GM18526 (cell line): Measurements from ENCODE around the gene CEP192.

Experiments
- POLR2A ChIP-seq: IDR thresholded peaks from 3 replicates; pipeline ENCODE4 v1.6.1; 2011; ENCODE audit not compliant: insufficient read length; ENCODE audit errors: extremely low read depth

The CEP192 gene

DNA sequence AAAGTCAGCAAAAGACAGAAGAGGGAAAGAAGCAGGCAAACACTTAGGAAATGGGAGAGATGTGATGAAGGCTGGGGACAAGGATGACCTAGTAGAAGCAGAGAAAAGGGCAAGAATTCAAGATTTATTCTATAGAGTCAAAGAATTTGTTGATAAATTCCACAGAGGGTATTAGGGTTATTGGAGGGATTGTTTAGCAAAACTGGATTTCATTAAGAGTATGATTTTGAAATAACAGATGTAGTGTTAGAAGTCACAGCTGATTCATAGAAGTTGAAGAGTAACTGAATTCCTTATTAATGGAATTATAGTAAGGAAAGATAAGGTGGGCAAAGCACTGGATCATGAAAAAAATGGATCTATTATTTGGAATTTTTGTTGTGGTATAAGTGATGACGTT, 48.6 kb downstream of the CEP192 start:
- TF ChIP-seq POLR2A, result no peak

DNA sequence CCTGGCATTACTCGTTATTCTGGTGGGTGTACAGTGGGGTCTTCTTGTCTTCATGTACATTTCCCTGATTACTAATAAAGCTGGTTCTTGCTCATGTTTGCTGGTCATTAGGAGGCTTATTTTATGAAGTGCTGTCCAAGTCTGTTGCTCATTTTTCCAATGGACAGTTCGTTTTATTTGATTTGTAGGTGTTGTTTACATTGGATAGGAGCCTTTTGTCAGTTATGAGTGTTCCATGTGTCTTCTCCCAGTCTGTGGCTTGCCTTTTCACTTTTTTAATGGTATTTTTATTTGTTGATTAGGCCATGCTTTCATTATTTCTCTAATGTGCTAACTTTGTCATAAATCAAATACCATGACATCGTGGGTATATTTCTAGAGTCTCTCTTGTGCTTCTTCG, 51.9 kb downstream of the CEP192 start:
- no peak for TF ChIP-seq POLR2A

DNA sequence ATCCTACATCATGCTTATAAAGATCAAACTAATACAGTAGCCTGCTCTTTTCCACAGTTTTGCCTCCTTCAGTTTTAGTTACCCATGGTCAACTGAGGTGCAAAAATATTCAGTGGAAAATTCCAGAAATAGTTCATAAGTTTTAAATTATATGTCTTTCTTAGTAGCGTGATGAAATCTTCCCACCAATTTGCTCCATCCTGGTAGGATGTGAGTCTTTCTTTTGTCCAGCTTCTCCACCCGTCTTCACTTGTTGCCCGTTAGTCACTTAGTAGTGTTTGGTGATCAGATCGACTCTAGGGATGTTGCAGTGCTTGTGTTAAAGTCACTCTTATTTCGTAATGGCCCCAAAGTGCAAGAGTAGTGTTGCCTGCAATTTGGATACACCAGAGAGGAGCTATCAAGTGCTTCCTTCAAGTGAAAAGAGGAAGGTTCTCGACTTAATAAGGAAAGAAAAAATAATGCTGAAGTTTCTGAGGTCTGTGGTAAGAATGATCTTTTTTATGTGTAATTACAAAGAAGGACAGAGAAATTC, 57.0 kb downstream of the CEP192 start:
- no peak for TF ChIP-seq POLR2A

DNA sequence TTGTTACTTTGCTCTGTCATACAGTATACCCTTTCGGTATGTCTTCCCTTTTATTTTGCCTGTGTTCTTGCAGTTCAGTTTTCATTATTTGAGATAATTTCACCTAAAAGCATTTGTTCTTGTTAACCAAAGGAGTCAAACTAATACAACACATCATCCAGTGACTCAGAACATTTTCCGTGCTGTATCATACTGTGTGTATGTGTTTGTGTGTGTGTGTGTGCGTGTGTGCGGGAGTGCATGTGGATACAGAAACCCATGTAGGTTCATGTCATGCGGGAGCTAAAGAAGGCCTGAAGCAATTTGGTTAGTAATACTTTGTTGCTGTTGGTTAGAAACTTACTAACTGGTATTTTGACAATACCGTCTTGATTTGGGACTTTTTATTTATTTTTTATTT, 60.0 kb downstream of the CEP192 start:
- no peak for TF ChIP-seq POLR2A

DNA sequence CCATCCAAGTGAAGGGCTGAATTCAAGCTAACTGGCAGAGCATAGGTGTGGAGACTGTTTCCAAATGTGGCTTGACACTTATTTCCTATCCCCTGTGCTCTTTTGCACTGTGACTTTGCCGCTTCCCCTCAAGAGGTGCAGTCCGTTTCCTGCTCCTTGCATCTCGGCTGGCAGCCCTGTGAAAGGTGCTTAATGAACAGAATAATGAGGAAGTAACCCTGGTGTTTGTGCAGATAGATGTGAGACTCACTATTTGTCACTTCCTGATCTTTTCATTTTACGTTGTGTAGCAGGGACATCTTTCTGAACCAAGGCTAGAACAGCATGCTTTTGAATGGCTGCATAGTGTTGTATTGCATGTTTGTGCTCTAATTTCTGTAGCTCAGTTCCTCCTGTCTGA, 60.8 kb downstream of the CEP192 start:
- TF ChIP-seq POLR2A, result no peak

DNA sequence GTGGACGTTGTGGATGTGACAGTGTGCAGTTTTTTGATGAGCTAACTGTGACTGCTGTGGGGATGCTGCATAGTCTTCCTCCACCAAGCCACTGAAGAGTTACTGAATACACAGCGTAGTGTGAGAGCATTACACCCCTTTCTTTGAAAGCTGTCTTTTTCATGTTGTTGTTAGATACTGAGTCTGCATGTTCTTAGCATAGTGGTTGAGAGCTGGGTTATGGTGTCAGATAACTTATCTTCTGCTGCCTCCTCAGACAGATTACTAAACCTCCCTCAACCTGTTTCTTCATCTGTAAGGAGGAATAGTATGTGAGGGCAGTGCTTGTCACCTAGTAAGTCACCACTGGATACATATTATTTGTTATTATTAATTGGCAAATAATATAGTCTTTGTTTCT, 63.2 kb downstream of the CEP192 start:
- no peak for TF ChIP-seq POLR2A

DNA sequence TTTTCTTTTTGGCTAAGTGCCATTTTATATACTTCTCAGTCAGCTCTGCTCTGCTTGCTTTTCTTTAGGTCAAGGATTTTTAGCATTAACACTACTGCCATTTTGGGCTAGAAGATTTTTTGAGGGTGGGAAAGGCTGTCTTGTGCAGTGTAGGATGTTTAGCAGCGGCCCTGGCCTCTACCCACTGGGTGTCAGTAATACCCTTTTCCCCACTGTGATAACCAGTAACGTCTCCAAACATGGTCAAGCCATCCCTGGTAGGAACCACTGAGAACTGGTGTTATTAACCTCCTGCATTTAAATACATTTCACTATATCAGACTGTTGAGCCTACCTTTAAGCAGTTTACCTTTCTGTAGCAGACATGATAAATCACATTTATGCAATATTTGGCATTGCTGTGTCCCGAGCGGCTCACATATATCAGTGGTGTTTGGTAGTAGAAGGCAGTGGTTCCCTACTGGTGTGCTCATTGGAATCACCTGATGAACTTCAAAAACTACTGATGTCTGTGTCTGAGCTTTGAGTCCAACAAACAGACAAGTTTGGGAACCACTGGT, 70.5 kb downstream of the CEP192 start:
- no peak for TF ChIP-seq POLR2A

DNA sequence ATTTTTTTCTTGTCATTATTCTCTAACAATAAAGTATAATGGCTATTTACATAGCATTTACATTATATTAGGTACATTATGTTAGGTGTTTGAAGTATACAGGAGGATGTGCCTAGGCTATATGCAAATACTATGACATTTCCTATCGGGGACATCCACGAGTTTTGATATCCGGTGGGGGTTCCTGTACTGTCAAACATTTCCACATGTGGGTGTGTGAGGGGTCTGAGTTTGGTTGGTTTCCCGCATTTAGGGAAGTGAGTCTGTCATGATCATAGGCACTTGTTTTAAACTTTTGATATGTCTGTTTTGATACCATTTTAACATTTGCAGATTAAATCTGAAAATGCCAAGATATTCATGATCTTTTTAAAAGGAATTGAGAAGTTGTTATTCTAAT, 76.0 kb downstream of the CEP192 start:
- no peak for TF ChIP-seq POLR2A

DNA sequence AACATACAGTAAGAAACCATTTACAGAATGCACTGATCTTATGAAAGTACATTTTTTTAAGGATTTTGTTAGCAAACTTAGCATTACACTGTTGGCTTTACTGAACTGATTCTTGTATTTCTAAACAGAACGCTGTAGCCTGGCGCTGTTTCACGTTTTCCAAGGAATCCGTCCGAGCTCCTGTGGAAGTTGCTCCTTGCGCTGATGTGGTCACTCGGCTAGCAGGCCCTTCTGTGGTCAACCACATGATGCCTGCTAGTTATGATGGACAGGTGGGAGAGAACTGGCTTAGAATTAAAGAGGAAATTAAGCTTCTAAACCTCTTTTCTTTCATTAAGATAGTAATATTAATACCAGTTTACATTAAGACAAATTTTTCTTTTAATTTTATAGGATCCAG, 76.8 kb downstream of the CEP192 start:
- no peak for TF ChIP-seq POLR2A

DNA sequence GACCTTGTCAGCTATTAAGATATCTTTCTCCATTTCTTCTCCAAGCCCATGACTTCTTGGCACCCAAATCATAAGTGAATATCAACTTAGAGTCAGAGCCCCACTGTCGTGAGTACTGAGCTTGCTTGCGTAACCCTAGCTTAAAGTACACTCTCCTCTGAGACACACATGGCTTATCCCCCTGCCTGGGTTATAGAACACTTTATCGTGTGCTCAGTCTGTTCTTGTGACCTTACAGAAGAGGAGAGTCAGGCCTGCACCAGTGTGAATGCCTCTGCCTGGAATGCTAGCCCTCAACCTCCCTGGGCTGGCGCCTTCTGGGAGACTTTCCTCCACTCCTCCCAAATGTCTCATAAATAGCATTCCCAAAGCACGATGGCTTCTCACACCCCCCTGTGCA, 79.3 kb downstream of the CEP192 start:
- TF ChIP-seq POLR2A, result no peak

DNA sequence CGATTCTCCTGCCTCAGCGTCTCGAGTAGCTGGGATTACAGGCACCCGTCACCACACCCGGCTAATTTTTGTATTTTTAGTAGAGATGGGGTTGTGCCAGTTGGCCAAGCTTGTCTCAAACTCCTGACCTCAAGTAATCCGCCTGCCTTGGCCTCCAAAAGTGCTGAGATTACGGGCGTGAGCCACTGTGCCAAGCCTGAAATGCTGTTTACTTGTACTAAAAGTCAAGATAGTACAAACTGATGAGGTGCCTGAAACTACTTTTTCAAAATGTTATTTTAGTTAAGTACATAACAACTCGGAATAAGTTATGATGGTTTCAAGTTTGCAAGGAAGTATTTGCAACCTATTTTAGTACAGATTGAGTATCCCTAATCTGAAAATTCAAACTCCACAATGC, 85.7 kb downstream of the CEP192 start:
- no peak for TF ChIP-seq POLR2A

DNA sequence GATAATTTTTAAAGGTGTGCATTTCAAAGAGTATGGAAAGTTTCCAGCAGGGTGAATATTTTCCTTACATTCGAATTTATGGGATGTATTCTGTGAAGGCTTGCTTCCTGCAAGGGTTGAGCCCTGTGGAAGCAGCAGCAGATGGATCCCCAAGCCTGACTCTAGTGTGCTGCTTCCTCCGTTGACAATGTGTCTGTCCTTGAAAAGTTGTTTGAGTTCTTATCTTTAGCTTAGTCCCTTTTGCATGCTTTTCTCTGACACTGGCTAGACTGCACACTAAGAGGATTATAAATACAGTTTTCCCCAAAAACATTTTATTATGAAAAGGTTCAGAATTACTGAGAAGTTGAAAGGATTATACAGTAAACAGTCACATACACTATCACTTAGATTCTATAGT, 86.3 kb downstream of the CEP192 start:
- no peak for TF ChIP-seq POLR2A

DNA sequence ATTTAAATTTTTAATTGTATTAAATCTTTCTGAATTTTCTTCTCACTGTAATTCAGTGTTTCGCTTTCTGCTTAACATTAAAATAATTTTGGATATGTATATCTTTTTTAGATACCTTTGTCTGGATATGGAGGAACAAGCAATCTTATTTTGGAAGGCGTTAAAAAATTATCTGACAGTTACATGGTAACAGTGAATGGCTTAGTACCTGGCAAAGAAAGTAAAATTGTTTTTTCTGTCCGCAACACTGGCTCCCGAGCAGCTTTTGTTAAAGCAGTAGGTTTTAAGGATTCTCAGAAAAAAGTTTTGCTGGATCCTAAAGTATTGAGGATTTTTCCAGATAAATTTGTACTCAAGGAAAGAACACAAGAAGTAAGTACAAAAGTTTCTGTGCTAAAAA, 95.7 kb downstream of the CEP192 start:
- TF ChIP-seq POLR2A, result no peak

DNA sequence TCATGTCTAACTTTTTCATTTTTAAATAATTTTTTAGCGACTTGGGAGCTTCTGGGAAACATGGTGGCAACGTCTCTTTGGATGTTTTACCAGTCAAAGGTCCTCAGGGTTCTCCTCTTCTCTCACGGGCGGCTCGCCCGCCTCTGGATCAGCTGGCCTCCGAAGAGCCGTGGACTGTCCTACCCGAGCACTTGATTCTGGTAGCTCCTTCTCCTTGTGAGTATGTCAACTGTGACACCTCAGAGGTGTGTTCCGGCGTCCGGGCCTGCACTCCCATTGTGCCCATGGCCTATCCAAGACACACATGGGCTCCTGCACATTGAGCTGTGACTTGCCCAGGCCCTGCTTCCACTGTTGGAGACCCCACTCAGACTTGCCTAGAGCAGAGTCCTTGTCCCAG, 104.3 kb downstream of the CEP192 start:
- TF ChIP-seq POLR2A, result no peak

DNA sequence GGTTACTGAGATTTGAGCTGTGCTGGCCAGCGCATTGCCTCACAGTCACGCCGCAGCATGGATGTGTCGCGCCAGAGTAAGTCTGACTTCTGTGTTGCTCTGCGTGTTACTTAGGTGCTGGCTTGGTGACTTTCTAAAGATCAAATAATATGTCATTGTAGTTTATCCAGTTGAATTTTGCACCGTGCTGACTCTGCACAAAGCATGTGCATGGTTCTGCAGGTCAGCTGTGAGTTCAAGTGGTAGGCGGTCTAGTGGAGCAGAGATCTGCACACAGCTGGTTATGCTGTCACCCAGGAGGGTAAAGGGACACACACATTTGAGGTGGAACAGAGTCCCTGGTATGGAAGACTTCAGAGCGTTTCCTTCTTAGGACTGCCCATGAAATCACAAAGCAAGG, 105.1 kb downstream of the CEP192 start:
- no peak for TF ChIP-seq POLR2A

DNA sequence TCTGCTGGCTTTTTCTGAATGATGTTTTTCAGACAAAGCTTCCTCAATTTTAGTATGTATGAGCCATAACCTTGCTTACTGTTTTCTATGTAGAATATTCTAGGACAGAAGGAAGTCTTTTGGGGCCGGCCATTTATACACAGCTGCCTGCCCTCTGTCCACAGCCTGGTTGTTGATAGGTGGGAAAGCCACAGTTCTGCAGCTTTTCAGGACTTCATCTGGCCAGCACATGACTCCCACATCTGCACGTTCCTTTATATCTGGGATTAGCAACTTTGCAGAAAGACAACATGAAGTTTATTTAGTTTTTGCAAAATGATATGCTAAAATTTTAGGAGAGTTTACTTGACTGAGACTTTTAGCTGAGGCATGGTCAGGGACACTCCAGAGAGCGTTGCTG, 105.6 kb downstream of the CEP192 start:
- TF ChIP-seq POLR2A, result no peak

DNA sequence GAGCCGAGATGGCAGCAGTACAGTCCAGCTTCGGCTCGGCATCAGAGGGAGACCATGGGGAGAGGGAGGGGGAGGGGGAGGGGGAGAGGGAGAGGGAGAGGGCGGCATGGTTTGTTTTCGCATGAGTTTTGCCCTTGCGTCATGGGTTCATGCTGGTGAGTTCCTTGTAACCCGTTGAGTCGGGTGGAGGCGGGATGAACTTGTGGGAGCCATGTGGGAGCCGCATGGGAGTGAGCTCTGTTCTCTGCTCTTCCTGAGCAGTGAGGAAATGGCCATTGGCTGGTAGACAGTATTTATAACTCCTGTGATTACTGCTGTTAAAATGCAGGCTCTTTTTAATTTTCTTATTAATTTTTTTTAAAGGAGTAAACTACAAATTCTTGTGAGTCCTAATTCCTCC, 108.0 kb downstream of the CEP192 start:
- TF ChIP-seq POLR2A, result no peak
